Right ventricle myocardium superior (tissue), 1 donor: ENCODE data around the gene METTL9. TPM values are rescaled to one million over a fixed set of nuclear protein-coding genes. Genes with fewer than 3 reads are reported as not detected.
"Not testable (repeated sequence)": the region's sequence is repeated elsewhere in the genome, so short reads cannot be mapped to it uniquely, and the experiment has no call there.

Experiments used
- ATAC-seq: fragments of 200-7000 bp; cut with Tn5 transposase; one replicate; pipeline ENCODE4 v1.9.1; 2020; ENCODE audit warnings: mild to moderate bottlenecking; ENCODE audit not compliant: poor library complexity
- DNase-seq: peaks from one replicate; pipeline ENCODE4 v3.0.0-alpha.2; 2020
- intact Hi-C: fragments of 100-400 bp; cut with DNase I; formaldehyde crosslinking; loops from one replicate; pipeline ENCODE4 v1.11.2; 2022
- total RNA-seq: library from RNA; stranded (reverse); fragmentation: NEBNext Ultra II Directional; extraction: Animal tissue kit (Norgen Biotek cat#: 25700); gene quantifications from one replicate; pipeline ENCODE4 v1.2.1, GENCODE V29; 2021
- donor health status: DM: no; HTN: yes; CAD: no; lungs with severe emphysema.

METTL9 gene
- total RNA-seq, 1 donor from 2014 or later, result 47.4 TPM

DNA sequence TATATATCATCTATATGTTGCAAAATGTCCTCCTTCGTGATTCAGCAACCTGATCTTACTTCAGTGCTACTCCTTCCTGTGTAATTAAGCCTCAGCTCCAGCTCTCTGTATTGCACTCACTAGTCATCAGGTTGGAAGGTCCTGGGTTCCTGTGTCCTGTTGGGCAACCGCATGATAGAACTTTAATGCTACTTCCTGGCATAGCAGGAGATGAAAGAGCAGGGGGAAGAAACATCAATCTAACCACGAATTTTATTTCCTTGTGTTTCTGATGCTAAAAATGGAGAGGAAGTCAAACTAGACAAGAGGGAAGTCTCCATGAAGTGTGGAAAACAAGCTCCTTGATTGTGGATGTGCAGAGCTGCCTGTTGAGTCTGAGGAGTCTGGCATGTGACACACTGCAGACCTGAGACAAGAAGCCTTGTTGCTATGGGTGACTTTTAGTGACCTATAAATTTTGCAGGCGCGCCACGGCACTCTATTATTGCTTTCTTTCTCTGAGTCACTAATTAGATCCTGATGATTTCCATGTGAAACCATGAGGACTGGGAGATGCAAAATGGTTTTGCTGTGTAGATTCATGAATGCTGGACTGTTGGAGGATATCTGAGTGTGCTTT lies 27.4 kb downstream of the METTL9 start:
- ATAC-seq (peak; percentile 68), DNase-seq (no peak)
- intact Hi-C loops, result no loop called here

DNA sequence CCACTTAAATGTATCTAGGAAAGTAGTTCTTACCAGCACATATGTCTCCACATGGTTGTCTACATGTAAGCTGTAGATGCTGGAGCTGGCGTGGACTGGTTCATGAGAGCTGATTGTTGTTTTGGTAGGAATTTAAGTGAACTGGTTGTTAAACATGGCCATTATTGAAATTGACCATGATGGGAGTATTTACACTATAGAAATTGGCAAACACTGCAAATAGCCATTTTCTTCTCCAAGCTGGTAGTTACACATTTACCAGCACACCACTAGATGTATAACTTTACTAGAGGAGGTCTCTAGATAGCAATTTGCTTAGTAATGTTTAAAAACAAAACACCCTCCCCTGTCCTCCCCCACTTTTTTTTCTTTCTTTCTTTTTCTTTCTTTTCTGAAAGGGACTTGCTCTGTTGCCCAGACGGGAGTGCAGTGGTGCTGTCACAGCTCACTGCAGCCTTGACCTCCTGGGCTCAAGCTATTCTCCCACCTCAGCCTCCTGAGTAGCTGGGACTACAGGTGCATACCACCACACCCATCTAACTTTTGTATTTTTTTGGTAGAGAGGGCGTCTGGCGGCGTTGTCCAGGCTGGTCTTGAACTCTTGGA lies 28.8 kb downstream of the METTL9 start:
- ATAC-seq, result no peak
- no peak for DNase-seq
- intact Hi-C loops, result no loop called here

DNA sequence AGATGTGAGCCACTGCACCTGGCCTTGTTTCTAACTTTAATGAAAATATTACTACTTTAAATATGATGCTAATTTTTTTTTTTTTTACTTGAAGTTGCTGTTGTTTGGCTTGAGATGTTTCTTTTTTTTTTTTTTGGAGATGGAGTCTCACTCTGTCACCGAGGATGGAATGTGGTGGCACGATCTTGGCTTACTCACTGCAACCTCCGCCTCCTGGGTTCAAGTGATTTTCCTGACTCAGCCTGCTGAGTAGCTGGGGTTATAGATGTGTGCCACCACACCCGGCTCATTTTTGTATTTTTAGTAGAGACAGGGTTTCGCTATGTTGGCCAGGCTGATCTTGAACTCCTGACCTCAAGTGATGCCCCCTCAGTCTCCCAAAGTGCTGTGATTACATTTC lies 29.4 kb downstream of the METTL9 start:
- intact Hi-C loops, result no loop called here
- ATAC-seq (no peak), DNase-seq (no peak)

DNA sequence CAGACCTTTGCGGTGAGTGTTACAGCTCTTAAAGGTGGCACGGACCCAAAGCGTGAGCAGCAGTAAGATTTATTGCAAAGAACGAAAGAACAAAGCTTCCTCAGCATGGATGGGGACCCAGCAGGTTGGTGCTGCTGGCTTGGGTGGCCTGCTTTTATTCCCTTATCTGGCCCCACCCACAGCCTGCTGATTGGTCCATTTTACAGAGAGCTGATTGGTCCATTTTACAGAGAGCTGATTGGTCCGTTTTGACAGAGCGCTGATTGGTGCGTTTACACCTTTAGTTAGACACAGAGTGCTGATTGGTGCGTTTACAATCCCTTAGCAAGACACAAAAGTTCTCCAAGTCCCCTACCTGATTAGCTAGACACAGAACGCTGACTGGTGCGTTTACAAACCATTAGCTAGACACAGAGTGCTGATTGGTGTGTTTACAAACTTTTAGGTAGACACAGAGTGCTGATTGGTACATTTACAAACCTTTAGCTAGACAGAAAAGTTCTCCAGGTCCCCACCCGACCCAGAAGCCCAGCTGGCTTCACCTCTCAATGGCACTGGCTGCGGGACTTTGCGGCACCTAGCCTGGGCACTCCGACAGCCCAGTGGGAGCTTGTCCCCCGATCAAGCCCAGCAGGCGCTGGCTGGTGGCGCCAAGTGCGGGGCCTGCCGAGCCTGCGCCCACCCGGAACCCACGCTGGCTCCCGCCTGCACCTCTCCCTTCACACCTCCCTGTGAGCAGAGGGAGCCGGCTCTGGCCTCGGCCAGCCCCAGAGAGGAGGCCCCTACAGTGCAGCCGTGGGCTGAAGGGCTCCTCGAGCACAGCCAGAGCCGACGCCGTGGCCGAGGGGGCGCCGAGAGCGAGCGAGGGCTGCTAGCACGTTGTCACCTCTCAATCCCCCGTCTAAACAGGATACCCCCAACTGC lies 30.5 kb downstream of the METTL9 start:
- ATAC-seq, DNase-seq, intact Hi-C loops: not testable (repeated sequence)

DNA sequence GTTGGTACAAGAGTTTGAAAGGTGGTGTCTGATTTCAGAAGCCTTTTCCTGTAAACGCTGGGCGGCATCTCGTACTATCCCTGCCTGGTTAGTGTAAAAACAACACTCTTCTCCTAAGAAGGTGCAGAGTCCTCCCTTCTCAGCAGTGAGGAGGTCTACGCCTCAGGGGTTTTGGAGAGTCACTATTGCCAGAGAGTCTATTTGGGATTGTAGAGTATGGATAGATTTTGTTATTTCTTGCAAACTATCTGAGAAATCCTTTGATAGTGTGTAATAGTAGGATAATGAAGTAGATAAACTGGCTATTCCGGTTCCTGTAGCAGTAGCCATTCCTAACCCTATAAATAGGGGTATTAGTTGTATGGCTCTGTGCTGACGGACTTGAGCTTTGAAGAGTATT lies 31.5 kb downstream of the METTL9 start:
- ATAC-seq, intact Hi-C loops, DNase-seq: not testable (repeated sequence)

DNA sequence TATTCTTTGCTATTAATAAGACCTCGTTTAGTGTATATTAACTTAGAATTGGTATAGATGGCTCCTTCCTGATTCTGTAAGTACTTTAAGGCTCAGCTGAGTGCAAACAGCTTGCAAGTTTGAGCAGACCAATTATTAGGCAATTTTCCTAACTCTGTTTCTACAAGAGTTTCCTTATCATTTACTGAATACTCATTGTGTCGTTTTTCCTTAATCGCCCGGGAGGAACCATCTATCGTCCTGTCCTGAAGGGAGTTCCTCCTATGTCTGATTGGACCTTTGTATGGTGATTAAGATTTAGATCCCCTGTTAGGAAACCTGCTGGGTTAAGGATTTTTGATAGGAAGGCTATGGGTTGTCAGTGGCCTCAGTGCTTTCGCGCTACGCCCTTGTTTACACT lies 32.0 kb downstream of the METTL9 start:
- ATAC-seq, intact Hi-C loops, DNase-seq: not testable (repeated sequence)

DNA sequence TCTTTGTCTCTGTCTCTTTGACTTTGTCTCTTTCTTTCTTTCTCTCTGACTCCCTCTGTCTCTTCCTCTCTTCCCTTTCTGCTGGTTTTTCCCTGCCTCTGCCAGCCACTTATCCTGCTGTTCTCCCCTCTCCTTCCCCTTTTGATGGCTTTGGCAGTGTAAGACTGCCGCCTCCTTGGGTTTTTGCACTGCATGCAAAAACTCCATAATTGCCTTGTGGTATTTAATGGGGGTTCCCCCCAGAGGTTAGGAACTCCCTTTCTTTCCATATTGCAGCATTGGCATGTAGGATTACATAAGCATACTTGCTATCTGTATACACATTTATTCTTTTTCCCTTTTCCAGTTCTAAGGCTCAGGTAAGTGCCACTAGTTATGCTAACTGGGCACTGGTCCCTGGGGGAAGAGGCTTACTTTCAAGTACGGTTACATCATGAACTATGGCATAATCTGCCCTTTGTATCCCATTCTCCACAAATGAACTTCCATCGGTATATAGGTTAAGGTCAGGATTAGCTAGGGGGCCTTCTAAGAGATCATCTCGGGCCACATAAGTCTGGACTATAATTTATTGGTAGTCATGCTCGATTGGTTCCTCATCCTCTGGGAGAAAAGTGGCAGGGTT lies 32.7 kb downstream of the METTL9 start:
- intact Hi-C loops, DNase-seq, ATAC-seq: not testable (repeated sequence)

DNA sequence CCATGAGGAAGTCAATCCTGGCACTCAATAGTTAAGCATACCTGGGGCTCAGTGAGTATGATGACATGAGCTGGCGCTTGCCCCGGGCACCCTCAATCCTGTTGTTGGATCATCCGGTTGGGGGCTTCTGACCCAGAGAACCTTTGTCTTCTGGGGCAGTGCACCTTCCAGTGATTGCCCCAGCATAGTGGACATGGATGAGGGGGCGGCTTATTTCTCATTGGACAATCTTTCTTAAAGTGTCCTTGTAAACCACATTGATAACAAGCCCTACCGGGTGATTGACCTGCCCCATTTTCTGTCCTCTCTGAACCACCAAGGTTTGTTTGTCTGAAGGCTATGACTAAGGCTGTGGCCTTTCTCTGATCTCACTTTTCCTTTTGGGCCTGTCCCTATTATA lies 34.8 kb downstream of the METTL9 start:
- DNase-seq (no peak), ATAC-seq (no peak)
- intact Hi-C loops, result no loop called here

DNA sequence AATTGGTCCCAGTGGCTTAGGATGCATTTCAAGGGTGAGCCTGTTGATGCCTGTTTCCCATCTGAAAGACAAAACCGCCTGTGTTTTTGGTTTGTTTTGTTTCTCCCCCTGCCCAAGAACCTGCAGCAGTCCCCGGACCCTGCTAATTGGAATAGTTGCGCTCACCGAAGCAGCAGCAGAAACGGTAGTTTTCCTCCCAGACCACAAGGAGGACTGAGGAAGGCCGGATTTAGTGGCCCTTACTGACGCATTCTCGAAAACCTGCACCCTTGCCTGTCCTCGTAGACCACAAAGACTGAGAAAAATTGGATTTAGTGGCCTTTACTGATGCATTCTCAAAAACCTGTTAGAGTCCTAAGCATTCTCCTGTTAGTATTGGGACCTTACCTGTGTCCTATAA lies 36.3 kb downstream of the METTL9 start:
- ATAC-seq, DNase-seq, intact Hi-C loops: not testable (repeated sequence)

DNA sequence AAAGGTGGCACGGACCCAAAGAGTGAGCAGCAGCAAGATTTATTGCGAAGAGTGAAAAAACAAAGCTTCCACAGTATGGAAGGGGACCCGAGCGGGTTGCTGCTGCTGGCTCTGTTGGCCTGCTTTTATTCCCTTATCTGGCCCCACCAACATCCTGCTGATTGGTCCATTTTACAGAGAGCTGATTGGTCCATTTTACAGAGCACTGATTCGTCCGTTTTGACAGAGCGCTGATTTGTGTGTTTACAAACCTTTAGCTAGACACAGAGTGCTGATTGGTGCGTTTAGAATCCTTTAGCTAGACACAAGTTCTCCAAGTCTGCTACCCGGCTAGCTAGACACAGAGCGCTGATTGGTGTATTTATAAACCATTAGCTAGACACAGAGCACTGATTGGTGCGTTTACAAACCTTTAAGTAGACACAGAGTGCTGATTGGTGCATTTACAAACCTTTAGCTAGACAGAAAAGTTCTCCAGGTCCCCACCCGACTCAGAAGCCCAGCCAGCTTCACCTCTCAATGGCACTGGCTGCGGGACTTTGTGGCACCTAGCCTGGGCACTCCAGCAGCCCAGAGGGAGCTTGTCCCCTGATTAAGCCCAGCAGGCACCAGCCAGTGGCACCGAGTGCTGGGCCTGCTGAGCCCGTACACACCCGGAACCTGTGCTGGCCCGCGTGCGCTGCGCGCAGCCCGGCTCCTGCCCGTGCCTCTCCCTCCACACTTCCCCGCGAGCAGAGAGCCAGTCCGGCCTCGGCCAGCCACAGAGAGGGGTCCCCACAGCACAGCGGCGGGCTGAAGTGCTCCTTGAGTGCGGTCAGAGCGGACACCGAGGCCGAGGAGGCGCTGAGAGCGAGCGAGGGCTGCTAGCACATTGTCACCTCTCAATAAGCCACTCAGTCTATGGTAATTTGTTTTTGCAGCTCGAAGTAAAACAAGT lies 37.9 kb downstream of the METTL9 start:
- intact Hi-C loops, result no loop called here
- ATAC-seq (no peak), DNase-seq (no peak)

DNA sequence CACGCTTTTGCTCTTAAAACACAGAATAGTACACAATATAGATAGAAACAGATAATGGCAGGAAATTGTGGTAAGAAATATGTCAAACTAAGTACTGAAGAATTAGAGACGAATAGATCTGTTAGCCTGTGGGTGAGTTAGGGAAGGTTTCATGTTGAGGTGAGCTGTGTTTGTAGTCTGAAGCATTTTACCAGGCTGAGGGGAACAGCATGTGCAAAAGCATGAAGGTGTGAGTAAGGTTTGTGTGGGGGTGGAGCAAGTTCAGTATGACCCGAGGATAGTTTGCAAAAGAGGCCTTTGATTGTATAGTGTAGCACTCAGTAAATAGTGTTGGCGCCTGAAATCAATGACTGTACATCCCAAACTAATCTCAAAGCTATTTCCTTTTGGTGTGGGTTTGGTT lies 39.2 kb downstream of the METTL9 start:
- no peak for ATAC-seq
- no peak for DNase-seq
- intact Hi-C loops, result no loop called here

DNA sequence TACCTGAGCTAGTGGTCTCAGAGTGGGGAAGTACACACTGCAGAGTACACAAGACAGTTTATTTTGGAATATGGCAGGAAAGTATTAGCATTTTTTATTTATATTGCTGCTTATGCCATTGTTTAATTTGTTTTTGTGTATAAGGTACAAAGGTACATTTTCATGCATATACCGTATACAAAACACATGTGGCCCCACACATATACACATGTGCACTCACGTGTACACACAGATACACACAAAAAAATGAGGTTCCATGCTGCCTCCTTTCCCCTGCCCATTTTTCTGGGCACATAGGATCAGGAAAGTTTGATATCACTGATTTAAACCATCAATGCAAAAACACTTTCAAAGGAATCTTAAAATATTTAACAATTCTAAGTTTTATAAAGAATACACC lies 40.1 kb downstream of the METTL9 start:
- ATAC-seq (no peak), DNase-seq (no peak)
- intact Hi-C loops, result no loop called here

DNA sequence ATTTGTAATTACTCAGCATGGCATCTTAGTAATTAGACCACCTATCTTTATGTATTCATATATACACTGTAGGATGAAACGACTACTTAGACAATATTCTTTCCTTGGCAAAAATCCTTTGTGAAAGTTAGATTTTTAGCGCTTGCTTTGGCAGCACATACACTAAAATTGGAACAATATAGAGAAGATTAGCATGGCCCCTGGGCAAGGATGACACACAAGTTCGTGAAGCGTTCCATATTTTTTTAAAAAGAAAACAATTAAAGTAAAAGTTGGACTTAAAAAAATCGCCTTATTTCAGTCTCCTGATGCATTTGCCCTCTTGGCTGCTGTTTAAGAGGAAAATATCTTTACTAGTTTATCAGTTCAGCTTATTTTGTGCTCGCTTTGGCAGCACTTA lies 42.5 kb downstream of the METTL9 start:
- ATAC-seq, result no peak
- DNase-seq, result no peak
- intact Hi-C loops, result loop anchor here (2.0 kb wide), 1 partner anchor 57 kb away; no protein-coding TSS in a partner anchor

DNA sequence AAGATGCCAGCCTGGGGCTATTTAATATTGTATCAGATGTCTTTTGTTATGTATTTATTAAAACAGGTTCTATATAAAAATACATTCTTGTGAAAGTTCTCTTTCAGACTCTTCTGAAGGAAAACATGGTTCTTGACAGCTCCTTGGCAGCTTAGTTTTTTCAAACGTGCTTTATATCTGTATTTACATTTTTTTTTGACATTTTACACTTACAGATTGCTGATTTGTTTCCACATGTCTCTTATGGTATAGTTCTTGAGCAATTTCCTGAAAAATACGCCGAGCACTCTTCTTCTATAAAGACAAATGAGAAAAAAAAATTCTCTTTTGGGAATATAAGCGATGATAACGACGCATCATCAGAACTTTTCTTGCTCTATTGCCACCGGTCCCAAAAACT lies 43.5 kb downstream of the METTL9 start:
- intact Hi-C loops, result loop anchor here (2.0 kb wide), 1 partner anchor 58 kb away; no protein-coding TSS in a partner anchor
- DNase-seq (no peak), ATAC-seq (no peak)

DNA sequence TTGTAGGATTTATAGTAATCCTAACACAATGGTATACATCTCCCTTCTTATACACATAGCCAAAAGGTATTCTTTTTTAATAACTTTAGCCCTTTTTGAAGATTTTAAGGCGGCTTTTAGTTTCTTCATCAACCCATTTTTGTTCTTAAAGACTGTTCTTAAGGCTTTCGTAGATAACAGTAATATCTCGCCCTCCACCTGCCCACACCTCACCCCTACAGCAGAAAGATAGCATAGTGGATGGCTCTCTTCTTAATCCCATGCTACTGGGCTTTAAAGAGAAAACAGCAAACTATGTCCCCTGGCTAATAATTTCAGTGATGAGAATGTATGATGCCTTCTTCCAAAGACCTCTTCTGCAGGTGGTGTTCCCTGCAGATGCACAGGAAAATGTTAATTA lies 44.4 kb downstream of the METTL9 start:
- intact Hi-C loops, result loop anchor here (2.0 kb wide), 1 partner anchor 59 kb away; no protein-coding TSS in a partner anchor
- ATAC-seq (no peak), DNase-seq (no peak)

DNA sequence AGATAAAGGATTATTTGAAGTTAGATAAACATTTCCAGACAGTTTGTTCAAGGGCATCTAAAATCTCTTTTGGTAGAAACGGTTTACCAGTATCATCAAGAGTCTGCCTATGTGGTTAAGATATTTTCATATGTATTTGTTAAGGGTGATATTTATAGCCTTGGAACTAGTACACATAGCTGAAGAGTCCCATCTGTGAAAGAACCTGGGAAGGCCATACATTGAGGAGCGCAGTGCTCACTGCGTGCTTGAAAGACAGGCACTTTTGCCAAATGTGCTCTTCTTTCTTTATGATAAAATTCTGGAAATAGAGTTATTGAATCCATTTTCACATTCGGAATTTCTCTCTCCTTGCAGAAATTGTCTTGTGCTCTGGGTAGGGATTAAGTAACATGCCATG lies 45.3 kb downstream of the METTL9 start:
- no peak for ATAC-seq
- intact Hi-C loops, result no loop called here

DNA sequence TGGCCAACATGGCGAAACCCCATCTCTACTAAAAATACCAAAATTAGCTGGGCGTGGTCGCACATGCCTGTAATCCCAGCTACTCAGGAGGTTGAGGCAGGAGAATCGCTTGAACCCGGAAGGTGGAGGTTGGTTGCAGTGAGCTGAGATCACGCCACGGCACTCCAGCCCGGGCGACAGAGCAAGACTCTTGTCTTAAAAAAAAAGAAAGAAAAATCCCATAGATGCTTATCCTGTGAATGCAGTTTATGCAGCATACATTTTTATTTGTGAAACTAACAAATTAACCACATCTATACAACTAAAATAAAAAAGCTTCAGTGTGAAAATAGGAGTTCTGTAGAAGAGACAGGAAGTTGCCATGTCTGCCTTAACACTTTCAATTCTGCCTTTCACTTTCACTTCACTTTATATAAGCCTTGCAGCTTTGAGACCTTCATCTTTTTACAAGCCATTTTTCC lies 45.9 kb downstream of the METTL9 start:
- no peak for DNase-seq
- intact Hi-C loops, result no loop called here
- peak; percentile 52 for ATAC-seq

More for the DNA sequence above, 45.3 kb downstream of the METTL9 start:
- no peak for DNase-seq

DNA sequence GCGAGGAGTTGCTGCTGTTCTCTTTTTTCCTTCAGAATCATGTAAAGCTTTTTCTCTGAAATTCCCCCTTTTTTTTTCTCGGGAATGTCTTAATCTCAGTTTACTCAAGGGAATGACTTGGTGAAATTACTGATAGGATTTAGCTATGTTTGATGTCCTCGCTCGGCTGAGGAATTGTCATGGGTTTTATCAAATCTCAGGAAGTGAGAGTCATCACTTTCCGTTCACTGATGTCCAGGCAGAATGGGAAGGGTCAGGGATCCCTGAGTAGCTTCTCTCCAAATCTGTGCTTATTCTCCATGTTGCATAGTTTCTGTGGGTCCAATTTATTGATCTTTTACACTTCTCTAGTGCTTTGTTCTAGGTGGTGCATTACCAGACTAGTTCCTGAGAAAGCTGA lies 46.7 kb downstream of the METTL9 start:
- DNase-seq (no peak), ATAC-seq (no peak)
- intact Hi-C loops, result no loop called here
